ENCODE results near the gene GPSM1.

- TF ChIP-seq TARDBP (IDR thresholded peaks at IDR 0.05) (no peak), SP1 (IDR thresholded peaks at IDR 0.05) (no peak), FOXM1 (IDR thresholded peaks at IDR 0.05; ENCODE audit: borderline replicate concordance) (no peak), BHLHE40 (IDR thresholded peaks at IDR 0.05; ENCODE audit: borderline replicate concordance) (no peak)
These were observed 24.1 kb upstream of the GPSM1 start for GRCh38 chr9:136303066-136303824.

Measured in HEK293T (cell line).